ENCODE data around the gene SPRED2. TPM values are rescaled to one million over a fixed set of nuclear protein-coding genes. Genes with fewer than 3 reads are reported as not detected.

SPRED2 gene, protein sequence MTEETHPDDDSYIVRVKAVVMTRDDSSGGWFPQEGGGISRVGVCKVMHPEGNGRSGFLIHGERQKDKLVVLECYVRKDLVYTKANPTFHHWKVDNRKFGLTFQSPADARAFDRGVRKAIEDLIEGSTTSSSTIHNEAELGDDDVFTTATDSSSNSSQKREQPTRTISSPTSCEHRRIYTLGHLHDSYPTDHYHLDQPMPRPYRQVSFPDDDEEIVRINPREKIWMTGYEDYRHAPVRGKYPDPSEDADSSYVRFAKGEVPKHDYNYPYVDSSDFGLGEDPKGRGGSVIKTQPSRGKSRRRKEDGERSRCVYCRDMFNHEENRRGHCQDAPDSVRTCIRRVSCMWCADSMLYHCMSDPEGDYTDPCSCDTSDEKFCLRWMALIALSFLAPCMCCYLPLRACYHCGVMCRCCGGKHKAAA
- 44.4 and 46.3 TPM in 2 replicates for total RNA-seq
- long read RNA-seq, partial matches to known transcripts: 0 of 14 reads
- long read RNA-seq, other reads (novel, unspliced or antisense): 14 of 14 reads

DNA sequence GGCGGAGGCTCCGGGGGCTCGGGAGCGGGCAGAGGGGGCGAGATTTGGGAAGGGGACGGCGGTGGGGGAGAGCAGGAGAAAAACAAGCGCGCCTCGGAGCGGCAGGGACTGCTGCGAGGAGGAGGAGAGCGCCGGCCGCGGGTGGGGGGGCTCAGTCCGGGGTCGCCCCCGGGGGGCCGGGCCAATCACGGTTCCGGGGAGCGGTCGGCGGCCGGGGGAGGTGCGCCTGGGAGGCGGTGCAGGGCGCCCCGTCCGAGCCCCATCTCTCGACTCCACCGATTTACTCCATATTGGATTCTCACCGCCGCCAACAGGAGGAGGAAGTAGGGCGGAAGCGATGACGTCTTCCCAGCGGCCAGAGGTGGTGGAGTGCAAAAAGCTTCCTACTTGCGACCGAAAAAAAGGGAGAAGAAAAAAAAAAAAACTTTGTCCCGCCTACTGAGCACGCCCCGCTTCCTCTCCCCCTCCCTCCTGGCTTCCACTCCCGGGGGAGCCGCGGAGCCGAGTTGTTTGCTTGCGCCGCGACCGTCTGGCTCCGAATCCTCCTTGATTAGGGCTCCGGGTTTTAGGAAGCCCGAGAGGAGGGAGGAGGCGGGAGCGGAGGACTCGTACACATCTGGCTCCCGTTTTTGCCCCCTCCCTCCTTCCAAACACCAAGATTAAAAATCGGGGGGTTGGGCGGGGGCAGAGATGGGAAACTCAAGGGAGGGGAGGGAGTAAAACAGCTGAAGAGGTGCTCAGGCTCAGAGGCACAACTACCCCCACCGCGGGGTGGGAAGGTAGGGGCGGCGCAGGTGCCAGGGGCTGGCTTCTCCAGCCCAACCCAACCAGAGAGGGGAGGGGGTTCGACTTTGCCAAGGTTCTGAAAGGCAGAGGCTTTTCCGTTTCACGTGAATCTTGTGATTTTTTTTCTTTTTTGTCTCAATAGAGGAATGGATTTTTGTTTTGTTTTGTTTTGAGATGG lies at the start of gene SPRED2:
Gene SPRED2 (minus strand): TSS at position 373 of the 964 bp plus-strand sequence. CDS start 612 bp downstream, outside the sequence.
- H3K36me3 Mint-ChIP-seq (ENCODE audit: unreplicated experiment): peaks cover under 1% of the 10 kb centered on the region

DNA sequence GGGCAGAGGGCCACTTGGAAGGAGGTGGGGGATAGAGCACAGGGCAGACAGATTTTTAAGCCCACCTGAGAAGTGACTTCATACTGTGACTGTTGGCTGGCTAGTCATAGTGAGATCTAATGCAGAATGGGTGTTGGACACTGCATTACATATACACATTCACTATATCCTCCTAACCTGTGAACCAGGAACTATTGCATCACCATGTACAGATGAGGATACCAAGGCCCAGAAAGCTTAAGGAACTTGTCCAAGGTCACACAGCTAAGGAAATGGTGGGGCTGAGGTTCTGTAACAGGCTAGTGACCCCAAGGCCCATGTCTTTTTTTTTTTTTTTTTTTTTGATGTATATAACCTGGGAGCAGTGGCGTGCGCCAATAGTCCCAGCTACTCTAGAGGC lies 49.6 kb upstream of the SPRED2 start:
- Mint-ChIP-seq H3K4me3 (ENCODE audit: unreplicated experiment) (no peak overlapping the region), H3K4me1 (ENCODE audit: unreplicated experiment) (peaks cover 3% of the 10 kb centered on the region), H3K27me3 (ENCODE audit: unreplicated experiment) (peaks cover 5% of the 10 kb centered on the region), H3K9me3 (ENCODE audit: unreplicated experiment) (no peaks in the 10 kb centered on the region), H3K27ac (ENCODE audit: unreplicated experiment) (no peak overlapping the region), H3K36me3 (ENCODE audit: unreplicated experiment) (no peaks in the 10 kb centered on the region)
- DNase-seq (ENCODE audit: extremely low spot score, unreplicated experiment): no peak
- TF ChIP-seq, protein P1, sequence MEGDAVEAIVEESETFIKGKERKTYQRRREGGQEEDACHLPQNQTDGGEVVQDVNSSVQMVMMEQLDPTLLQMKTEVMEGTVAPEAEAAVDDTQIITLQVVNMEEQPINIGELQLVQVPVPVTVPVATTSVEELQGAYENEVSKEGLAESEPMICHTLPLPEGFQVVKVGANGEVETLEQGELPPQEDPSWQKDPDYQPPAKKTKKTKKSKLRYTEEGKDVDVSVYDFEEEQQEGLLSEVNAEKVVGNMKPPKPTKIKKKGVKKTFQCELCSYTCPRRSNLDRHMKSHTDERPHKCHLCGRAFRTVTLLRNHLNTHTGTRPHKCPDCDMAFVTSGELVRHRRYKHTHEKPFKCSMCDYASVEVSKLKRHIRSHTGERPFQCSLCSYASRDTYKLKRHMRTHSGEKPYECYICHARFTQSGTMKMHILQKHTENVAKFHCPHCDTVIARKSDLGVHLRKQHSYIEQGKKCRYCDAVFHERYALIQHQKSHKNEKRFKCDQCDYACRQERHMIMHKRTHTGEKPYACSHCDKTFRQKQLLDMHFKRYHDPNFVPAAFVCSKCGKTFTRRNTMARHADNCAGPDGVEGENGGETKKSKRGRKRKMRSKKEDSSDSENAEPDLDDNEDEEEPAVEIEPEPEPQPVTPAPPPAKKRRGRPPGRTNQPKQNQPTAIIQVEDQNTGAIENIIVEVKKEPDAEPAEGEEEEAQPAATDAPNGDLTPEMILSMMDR (IDR thresholded peaks at IDR 0.05): no peak

More for the DNA sequence above, at the start of gene SPRED2:
- DNase-seq (ENCODE audit: extremely low spot score, unreplicated experiment): peak; percentile 98
- Mint-ChIP-seq H3K4me3 (ENCODE audit: unreplicated experiment) (peak within 1 kb of the TSS; percentile 91), H3K4me1 (ENCODE audit: unreplicated experiment) (peaks cover 29% of the 10 kb centered on the region), H3K27ac (ENCODE audit: unreplicated experiment) (peak within 1 kb of the TSS; percentile 93), H3K9me3 (ENCODE audit: unreplicated experiment) (no peaks in the 10 kb centered on the region), H3K27me3 (ENCODE audit: unreplicated experiment) (no peaks in the 10 kb centered on the region)
- TF ChIP-seq, protein P1 (IDR thresholded peaks at IDR 0.05): no peak

DNA sequence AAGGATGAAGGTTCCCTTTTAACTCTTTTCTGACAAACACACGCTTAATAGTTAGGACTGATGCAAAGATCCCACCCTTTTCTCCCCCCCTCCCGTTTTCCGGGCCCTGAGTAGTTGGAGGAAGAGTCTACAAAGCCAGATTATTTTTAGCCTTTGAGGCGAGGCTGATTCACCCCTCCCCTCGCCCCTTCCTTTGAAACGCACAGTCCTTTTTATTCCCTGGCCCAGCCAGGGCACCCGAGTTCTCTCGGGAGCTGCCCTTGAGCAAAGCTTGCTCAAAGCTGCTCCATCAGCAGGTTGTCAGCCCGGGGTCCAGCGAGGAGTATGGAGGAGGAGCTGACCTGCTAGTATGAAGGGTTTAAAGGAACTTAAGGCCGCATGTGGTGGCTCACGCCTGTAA lies 47.1 kb upstream of the SPRED2 start:
- TF ChIP-seq, protein P1 (IDR thresholded peaks at IDR 0.05): no peak
- DNase-seq (ENCODE audit: extremely low spot score, unreplicated experiment): no peak
- Mint-ChIP-seq H3K4me1 (ENCODE audit: unreplicated experiment) (peaks cover 3% of the 10 kb centered on the region), H3K27ac (ENCODE audit: unreplicated experiment) (no peak overlapping the region), H3K27me3 (ENCODE audit: unreplicated experiment) (peaks cover 5% of the 10 kb centered on the region), H3K4me3 (ENCODE audit: unreplicated experiment) (no peak overlapping the region), H3K9me3 (ENCODE audit: unreplicated experiment) (peaks cover 5% of the 10 kb centered on the region), H3K36me3 (ENCODE audit: unreplicated experiment) (no peaks in the 10 kb centered on the region)

DNA sequence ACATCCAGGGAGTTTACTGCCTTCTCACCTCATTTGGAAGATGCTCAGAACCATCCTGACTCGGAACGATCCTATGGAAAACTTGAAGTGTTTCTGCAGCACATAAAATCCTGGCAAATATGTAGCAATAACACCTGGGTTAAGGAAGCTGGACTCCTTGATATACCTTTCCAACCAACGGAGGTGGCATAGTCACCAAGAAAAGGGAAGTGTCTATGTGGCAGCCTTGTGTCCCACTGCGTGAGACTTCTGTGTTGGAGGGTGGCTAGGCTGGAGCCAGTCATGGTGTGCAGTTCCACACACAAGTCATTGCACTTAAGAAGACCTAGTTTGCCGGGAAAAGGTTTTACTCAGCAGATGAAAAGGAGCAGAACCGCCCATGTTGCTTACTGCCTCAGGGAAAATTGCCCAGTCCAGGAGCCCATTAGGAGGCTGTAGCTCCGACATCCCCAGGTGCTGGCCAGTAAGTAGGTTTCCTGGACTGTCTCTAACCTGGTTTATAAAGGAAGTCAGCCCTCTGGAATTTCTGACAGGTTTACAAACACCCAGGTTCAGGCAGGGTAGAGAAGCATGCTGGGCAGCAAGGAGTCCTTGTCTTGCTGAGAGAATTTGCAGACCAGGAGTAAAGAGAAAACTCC lies 46.2 kb upstream of the SPRED2 start:
- Mint-ChIP-seq H3K36me3 (ENCODE audit: unreplicated experiment) (no peaks in the 10 kb centered on the region), H3K9me3 (ENCODE audit: unreplicated experiment) (peaks cover 11% of the 10 kb centered on the region), H3K4me1 (ENCODE audit: unreplicated experiment) (peaks cover 3% of the 10 kb centered on the region), H3K27me3 (ENCODE audit: unreplicated experiment) (peaks cover 3% of the 10 kb centered on the region), H3K4me3 (ENCODE audit: unreplicated experiment) (no peak overlapping the region), H3K27ac (ENCODE audit: unreplicated experiment) (no peak overlapping the region)
- no peak for DNase-seq (ENCODE audit: extremely low spot score, unreplicated experiment)
- TF ChIP-seq, protein P1 (IDR thresholded peaks at IDR 0.05): no peak

Data from osteocyte (in vitro differentiated cells).